Sigmoid colon (tissue), 7 donors: ENCODE measurements around the gene SYT8. TPM values are rescaled to one million over a fixed set of nuclear protein-coding genes. Genes with fewer than 3 reads are reported as not detected.

ENCODE experiments used
- DNase-seq: peaks from one replicate; pipeline ENCODE4 v3.0.0-alpha.2; 2019
- H3K27ac ChIP-seq, 4 donors: fragments of 200-600 bp; sonication (generic); one replicate each; pipeline ENCODE4 v1.5.1; 2016 to 2019; ENCODE audit warnings: mild to moderate bottlenecking in 1 of 4
- H3K27me3 ChIP-seq, 3 donors: fragments of 200-600 bp; sonication (generic); one replicate each; pipeline ENCODE4 v1.5.1; 2019; ENCODE audit warnings: mild to moderate bottlenecking in 1 of 3
- H3K36me3 ChIP-seq, 4 donors: fragments of 200-600 bp; sonication (generic); one replicate each; pipeline ENCODE4 v1.5.1; 2016 to 2019
- H3K4me1 ChIP-seq, 4 donors: fragments of 200-600 bp; sonication (generic); one replicate each; pipeline ENCODE4 v1.5.1; 2017 to 2019
- H3K4me3 ChIP-seq, 4 donors: fragments of 200-600 bp; sonication (generic); one replicate each; pipeline ENCODE4 v1.5.1; 2017 to 2019; ENCODE audit warnings: mild to moderate bottlenecking in 2 of 4, moderate library complexity in 1 of 4
- H3K9me3 ChIP-seq, 4 donors: fragments of 200-600 bp in 3 of 4; sonication (generic) in 3 of 4; one replicate each; pipeline versions ENCODE4 v1.5.1 to v1.6.1; 2013 to 2019
- EP300 ChIP-seq, 4 donors: sonication (generic); formaldehyde crosslinking; IDR thresholded peaks; one replicate each; pipeline ENCODE4 v1.6.1; 2017; ENCODE audit warnings: antibody characterized with exemption in 4 of 4
- POLR2A ChIP-seq, 2 donors: fragments of 450-650 bp; IDR thresholded peaks; one replicate each; pipeline ENCODE4 v1.6.1; 2016; ENCODE audit warnings: antibody characterized with exemption in 2 of 2, mild to moderate bottlenecking in 2 of 2, moderate library complexity in 2 of 2
- POLR2AphosphoS5 ChIP-seq, 4 donors: sonication (generic); formaldehyde crosslinking; IDR thresholded peaks; one replicate each; pipeline ENCODE4 v1.6.1; 2017; ENCODE audit warnings: antibody characterized with exemption in 4 of 4
- WGBS, 2 donors: extraction: QIAGEN DNeasy Blood & Tissue Kit; methylation state at CpG; one replicate each; pipeline ENCODE4 v1.1.7; 2013; 5-methylcytosine and 5-hydroxymethylcytosine counted together
- intact Hi-C: fragments of 100-400 bp; cut with DNase I; formaldehyde crosslinking; loops from one replicate; pipeline ENCODE4 v1.15.1; 2023
- polyA plus RNA-seq, 3 donors: library from polyadenylated mRNA; stranded (reverse); fragments of 200-250 nt; gene quantifications; one replicate each; pipeline ENCODE4 v1.2.3, GENCODE V29; 2013
- total RNA-seq, 4 donors: library from RNA; depleted of rRNA; stranded (reverse); fragments of >200 nt; gene quantifications; one replicate each; pipeline ENCODE4 v1.1.0, GENCODE V29; 2016
- TF ChIP-seq, protein P1 (sequence below), 4 experiments: fragments of 450-650 bp in 3 of 4; fragments of 200-600 bp in 1 of 4; IDR thresholded peaks; one replicate each; pipeline ENCODE4 v1.5.1; 2016 to 2019; ENCODE audit warnings: antibody characterized with exemption in 4 of 4, mild to moderate bottlenecking in 3 of 4, moderate library complexity in 2 of 4
- donor health status: healthy with polysubstance abuse.
- donor health status: Bipolar disorder and iron deficiency.
- donor health status: healthy.

The SYT8 gene
- total and polyA plus RNA-seq, 7 donors = 1.8 to 5.4 TPM; not detected in 5

DNA sequence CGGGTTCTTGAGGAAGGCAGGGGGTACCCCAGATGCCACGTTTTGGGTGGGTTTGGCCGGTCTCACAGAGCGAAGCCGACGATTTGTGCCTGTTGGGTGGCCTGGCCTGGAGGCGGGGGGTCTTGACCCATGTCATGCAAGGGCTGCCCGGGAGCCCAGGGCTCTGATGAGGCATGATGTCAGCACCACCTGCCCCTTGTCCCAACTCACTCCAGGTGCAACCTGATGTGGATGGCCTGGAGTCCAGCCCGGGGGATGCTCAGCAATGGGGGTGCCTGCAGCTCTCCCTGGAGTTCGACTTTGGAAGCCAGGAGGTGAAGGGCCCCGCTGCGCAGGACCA lies 851 bp downstream of the SYT8 start:
- Histone ChIP-seq H3K4me3 (no peak overlapping the region), H3K4me1 (peaks cover 0 to 17% (median 15%) of the 10 kb centered on the region in 4 donors), H3K27ac (no peak overlapping the region), H3K36me3 (no peaks in the 10 kb centered on the region), H3K27me3 (no peaks in the 10 kb centered on the region), H3K9me3 (no peaks in the 10 kb centered on the region)
- 88 to 90% methylated on average over 12 of the region's 12 CpGs for WGBS, 2 donors
- intact Hi-C loops = loop anchor here (5.0 kb wide), 3 partner anchors 47 to 317 kb away; partner anchors contain the start of gene TNNT3
- no peak for TF ChIP-seq EP300 (IDR thresholded peaks at IDR 0.05)
- no peak for TF ChIP-seq POLR2AphosphoS5 (IDR thresholded peaks at IDR 0.05)
- no peak for TF ChIP-seq POLR2A (IDR thresholded peaks at IDR 0.05)
- TF ChIP-seq, protein P1, sequence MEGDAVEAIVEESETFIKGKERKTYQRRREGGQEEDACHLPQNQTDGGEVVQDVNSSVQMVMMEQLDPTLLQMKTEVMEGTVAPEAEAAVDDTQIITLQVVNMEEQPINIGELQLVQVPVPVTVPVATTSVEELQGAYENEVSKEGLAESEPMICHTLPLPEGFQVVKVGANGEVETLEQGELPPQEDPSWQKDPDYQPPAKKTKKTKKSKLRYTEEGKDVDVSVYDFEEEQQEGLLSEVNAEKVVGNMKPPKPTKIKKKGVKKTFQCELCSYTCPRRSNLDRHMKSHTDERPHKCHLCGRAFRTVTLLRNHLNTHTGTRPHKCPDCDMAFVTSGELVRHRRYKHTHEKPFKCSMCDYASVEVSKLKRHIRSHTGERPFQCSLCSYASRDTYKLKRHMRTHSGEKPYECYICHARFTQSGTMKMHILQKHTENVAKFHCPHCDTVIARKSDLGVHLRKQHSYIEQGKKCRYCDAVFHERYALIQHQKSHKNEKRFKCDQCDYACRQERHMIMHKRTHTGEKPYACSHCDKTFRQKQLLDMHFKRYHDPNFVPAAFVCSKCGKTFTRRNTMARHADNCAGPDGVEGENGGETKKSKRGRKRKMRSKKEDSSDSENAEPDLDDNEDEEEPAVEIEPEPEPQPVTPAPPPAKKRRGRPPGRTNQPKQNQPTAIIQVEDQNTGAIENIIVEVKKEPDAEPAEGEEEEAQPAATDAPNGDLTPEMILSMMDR (IDR thresholded peaks at IDR 0.05) = no peak
- DNase-seq = no peak

DNA sequence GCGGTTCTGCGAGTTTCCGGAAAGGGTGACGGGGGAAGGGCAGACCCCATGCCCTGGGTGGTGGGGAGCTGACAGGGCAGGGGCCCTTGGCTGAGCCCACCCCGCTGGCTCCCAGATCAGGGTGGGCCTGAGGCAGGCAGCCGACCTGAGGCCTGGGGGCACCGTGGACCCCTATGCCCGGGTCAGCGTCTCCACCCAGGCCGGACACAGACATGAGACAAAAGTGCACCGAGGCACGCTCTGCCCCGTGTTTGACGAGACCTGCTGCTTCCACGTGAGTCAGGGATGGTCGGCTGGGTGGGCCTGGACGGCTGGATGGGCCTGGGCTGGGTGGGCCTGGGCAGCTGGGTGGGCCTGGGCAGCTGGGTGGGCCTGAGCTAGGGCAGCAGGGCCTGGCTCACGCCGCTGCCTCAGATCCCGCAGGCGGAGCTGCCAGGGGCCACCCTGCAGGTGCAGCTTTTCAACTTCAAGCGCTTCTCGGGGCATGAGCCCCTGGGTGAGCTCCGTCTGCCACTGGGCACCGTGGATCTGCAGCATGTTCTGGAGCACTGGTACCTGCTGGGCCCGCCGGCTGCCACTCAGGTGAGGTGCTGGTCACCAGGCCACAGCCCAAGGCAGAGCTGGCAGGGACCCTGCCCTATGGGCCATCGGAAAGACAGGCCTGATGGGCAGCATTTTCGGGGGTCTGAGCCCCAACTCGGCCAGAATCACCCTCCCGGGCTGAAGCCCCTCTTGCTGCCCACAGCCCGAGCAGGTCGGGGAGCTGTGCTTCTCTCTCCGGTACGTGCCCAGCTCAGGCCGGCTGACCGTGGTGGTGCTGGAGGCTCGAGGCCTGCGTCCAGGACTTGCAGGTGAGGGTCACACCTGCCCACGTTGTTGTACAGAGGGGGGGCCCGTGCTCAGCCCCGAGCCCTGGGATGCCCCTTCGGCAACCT lies 1.5 kb downstream of the SYT8 start:
- WGBS, 2 donors = 86 to 92% methylated on average over 43 of the region's 43 CpGs
- no peaks in the 10 kb centered on the region for H3K9me3 ChIP-seq
- intact Hi-C loops = loop anchor here (5.0 kb wide), 3 partner anchors 46 to 316 kb away; partner anchors contain the start of gene TNNT3
- TF ChIP-seq, protein P1 (IDR thresholded peaks at IDR 0.05) = no peak
- TF ChIP-seq POLR2A (IDR thresholded peaks at IDR 0.05) (no peak), POLR2AphosphoS5 (IDR thresholded peaks at IDR 0.05) (no peak), EP300 (IDR thresholded peaks at IDR 0.05) (no peak)
- no peaks in the 10 kb centered on the region for H3K36me3 ChIP-seq
- no peak for DNase-seq
- no peaks in the 10 kb centered on the region for H3K27me3 ChIP-seq
- H3K4me3 ChIP-seq = no peak overlapping the region
- H3K27ac ChIP-seq = no peak overlapping the region
- peaks cover 0 to 17% (median 15%) of the 10 kb centered on the region in 4 donors for H3K4me1 ChIP-seq

- TF ChIP-seq, protein P1 (IDR thresholded peaks at IDR 0.05) = peak; percentile 85 to 91 (median 86)
- TF ChIP-seq POLR2AphosphoS5 (IDR thresholded peaks at IDR 0.05) = no peak
- TF ChIP-seq POLR2A (IDR thresholded peaks at IDR 0.05) = no peak
- TF ChIP-seq EP300 (IDR thresholded peaks at IDR 0.05) = no peak
- 53 to 57% methylated on average over 38 of the region's 38 CpGs for WGBS, 2 donors
- Histone ChIP-seq H3K4me3 (no peak overlapping the region), H3K36me3 (no peaks in the 10 kb centered on the region), H3K27me3 (no peaks in the 10 kb centered on the region), H3K9me3 (no peaks in the 10 kb centered on the region), H3K27ac (no peak overlapping the region), H3K4me1 (peaks cover 0 to 12% (median 11%) of the 10 kb centered on the region in 4 donors)
- DNase-seq = peak; percentile 82
- intact Hi-C loops = loop anchor here (5.0 kb wide), 3 partner anchors 45 to 315 kb away; partner anchors contain the start of gene TNNT3
These were observed 2.6 kb downstream of the SYT8 start for GRCh38 chr11:1837171-1838076.

GRCh38 chr11:1838077-1838425 lies 3.3 kb downstream of the SYT8 start:
- no peaks in the 10 kb centered on the region for H3K36me3 ChIP-seq
- DNase-seq = no peak
- H3K4me3 ChIP-seq = no peak overlapping the region
- H3K27me3 ChIP-seq = no peaks in the 10 kb centered on the region
- intact Hi-C loops = loop anchor here (5.0 kb wide), 3 partner anchors 44 to 314 kb away; partner anchors contain the start of gene TNNT3
- TF ChIP-seq EP300 (IDR thresholded peaks at IDR 0.05) (no peak), POLR2AphosphoS5 (IDR thresholded peaks at IDR 0.05) (no peak), POLR2A (IDR thresholded peaks at IDR 0.05) (no peak)
- TF ChIP-seq, protein P1 (IDR thresholded peaks at IDR 0.05) = peak in 1 of 4 experiments; percentile 18
- H3K27ac ChIP-seq = no peak overlapping the region
- no peaks in the 10 kb centered on the region for H3K9me3 ChIP-seq
- peaks cover 0 to 9% (median 6%) of the 10 kb centered on the region in 4 donors for H3K4me1 ChIP-seq
- WGBS, 2 donors = 51 to 56% methylated on average over 17 of the region's 17 CpGs
